ENCODE data around the gene NAV2. TPM values are rescaled to one million over a fixed set of nuclear protein-coding genes. Genes with fewer than 3 reads are reported as not detected.

The NAV2 gene
- total and polyA plus RNA-seq, 2 experiments from 2014 or later = 26.0 to 45.0 TPM

- peaks cover 4% of the 10 kb centered on the region; the same call in 1 of the 2 replicates for H3K36me3 ChIP-seq (ENCODE audit: insufficient read depth)
- ATAC-seq (no peak), DNase-seq (ENCODE audit: low spot score) (no peak)
- no peak for TF ChIP-seq EZH2 (IDR thresholded peaks at IDR 0.05; ENCODE audit: low read depth, unreplicated experiment)
- no peak for TF ChIP-seq JUNB (IDR thresholded peaks at IDR 0.05; ENCODE audit: unreplicated experiment)
- TF ChIP-seq REST (IDR thresholded peaks at IDR 0.05; ENCODE audit: unreplicated experiment) = no peak
- TF ChIP-seq CTCF (conservative IDR thresholded peaks at IDR 0.05; ENCODE audit: low read depth in 2 of 2) = no peak
- TF ChIP-seq EZH2phosphoT487 (IDR thresholded peaks at IDR 0.05; ENCODE audit: unreplicated experiment) = no peak
- TF ChIP-seq NANOG (IDR thresholded peaks at IDR 0.05; ENCODE audit: borderline replicate concordance) = no peak
- no peak for TF ChIP-seq ZNF462 (CRISPR knock-in tag; IDR thresholded peaks at IDR 0.05)
- no peak for TF ChIP-seq POLR2AphosphoS5 (IDR thresholded peaks at IDR 0.05; ENCODE audit: low read depth)
- no peak for TF ChIP-seq STAT1 (IDR thresholded peaks at IDR 0.05; ENCODE audit: unreplicated experiment)
- TF ChIP-seq ETS1 (IDR thresholded peaks at IDR 0.05) = no peak
- no peak for TF ChIP-seq ZNF114 (CRISPR knock-in tag; IDR thresholded peaks at IDR 0.05)
- TF ChIP-seq ZNF331 (CRISPR knock-in tag; IDR thresholded peaks at IDR 0.05; ENCODE audit: low read depth) = no peak
- TF ChIP-seq CREB1 (CRISPR knock-in tag; IDR thresholded peaks at IDR 0.05; ENCODE audit: low read depth) = no peak
- peaks cover 39% of the 10 kb centered on the region for H3K36me3 Mint-ChIP-seq (ENCODE audit: low read depth)
- H3K27me3 Mint-ChIP-seq (ENCODE audit: insufficient read depth, low read depth, poor library complexity) = peaks cover 1% of the 10 kb centered on the region
- no peak overlapping the region for H3K27ac ChIP-seq (ENCODE audit: low read depth)
- peaks cover 10% of the 10 kb centered on the region for H3K4me1 Mint-ChIP-seq
- peaks cover 12% of the 10 kb centered on the region for H3K4me1 ChIP-seq (ENCODE audit: insufficient read depth)
- H3K27me3 ChIP-seq (ENCODE audit: insufficient read depth) = no peaks in the 10 kb centered on the region
- no peaks in the 10 kb centered on the region; the same call in 2 of the 3 replicates for H3K9me3 Mint-ChIP-seq
- H3K4me3 Mint-ChIP-seq = no peak overlapping the region
- 0 out of 2 replicates have a peak, but pooled peaks cover 5% of the 10 kb centered on the region for H3K9me2 ChIP-seq (ENCODE audit: insufficient read depth)
- H3F3A ChIP-seq (replicated peaks; ENCODE audit: low read depth) = no peaks in the 10 kb centered on the region; the same call in 1 of the 2 replicates
- H2AFZ ChIP-seq = no peak overlapping the region
- H4K20me1 ChIP-seq (replicated peaks; ENCODE audit: insufficient read depth) = peaks cover 1% of the 10 kb centered on the region; the same call in 1 of the 2 replicates
- no peak overlapping the region for H3K27ac Mint-ChIP-seq
- H3K4me3 ChIP-seq = no peak overlapping the region
- no peaks in the 10 kb centered on the region for H3K79me2 ChIP-seq (replicated peaks; ENCODE audit: insufficient read depth)
- H3K4me2 ChIP-seq = no peak overlapping the region
These were observed 173.9 kb downstream of the NAV2 start for GRCh38 chr11:19886498-19886897.

Measured in GM23338 (cell line).